HG03432 (cell line): ENCODE data around the gene LSAMP.
A peak's percentile ranks its signal among the peaks of the same experiment; 100 is the strongest.

ENCODE experiments used
- ATAC-seq: cut with Tn5 transposase; IDR thresholded peaks from one replicate; pipeline ENCODE4 v1.9.1; 2021; ENCODE audit warnings: mild to moderate bottlenecking, moderate library complexity; ENCODE audit not compliant: unreplicated experiment

LSAMP gene

GRCh38 chr3:116179091-116179490 is 266.2 kb downstream of the LSAMP start:
- no peak for ATAC-seq

DNA sequence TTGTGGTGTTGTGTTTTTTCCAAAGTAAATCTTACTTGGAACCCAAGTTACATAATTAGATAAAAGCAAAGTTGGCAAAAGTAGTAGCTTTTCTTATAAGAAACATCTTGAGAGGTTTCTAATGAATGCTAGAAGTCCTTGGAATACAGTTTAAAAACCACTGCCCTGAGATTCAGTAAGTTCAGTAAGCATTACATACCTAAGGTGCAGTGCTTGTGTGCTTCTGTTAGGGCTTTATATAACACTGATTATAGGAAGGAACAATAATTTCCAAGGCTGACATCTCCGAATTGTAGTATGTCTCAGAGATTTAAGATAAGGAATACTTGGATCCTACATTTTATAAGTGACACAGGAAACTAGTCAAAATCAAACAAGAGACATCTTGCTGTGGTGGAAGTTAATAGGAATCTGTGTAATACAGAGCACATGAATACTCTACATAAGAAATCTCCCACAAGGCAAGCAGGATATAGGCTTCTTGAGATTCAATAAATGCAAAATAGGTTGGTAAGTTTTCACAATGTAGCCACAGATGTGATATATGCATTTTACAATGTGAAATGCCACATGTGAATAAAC is 268.2 kb downstream of the LSAMP start:
- ATAC-seq: no peak

- ATAC-seq: no peak
Measured at GRCh38 chr3:116166121-116166520, 279.2 kb downstream of the LSAMP start.

GRCh38 chr3:116165641-116166040 is 279.6 kb downstream of the LSAMP start:
- no peak for ATAC-seq

DNA sequence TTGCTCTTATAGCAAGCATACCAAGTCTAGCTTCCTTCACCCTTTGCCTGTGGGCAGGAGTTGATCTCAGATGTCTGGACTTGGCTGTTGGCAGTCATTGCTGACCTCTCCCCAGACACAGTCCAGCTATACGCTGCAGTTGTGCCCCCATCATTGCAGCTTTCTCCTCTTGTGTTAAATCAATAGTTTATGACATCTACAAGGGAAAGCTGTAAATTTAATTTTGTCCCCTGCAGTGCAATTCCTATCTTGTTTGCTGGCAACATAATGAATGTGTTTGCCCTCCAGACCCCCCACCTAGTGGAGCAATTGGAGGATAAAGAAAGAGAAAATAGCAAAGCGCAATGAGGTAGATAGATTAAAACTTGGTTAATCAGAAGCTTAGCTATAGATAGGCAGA is 280.2 kb downstream of the LSAMP start:
- ATAC-seq: no peak

DNA sequence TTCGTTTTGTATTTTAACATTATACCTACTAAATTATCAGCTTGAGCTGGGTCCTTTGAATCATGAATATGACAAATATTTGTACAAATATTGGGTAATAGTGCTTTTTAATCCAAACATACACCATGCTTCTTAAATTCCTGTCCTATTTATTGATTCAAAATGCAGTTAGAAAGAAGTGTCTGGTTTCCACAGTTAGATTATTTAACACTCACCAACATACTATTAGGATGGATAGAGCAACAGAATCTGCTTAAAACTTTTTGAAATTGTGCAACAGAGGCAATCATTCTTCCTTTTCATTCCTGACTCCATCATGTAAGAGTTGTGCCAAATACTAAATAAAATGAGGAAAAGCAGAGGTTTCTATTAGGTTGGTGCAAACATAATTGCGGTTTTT is 281.2 kb downstream of the LSAMP start:
- ATAC-seq: no peak

GRCh38 chr3:116161575-116162525 is 283.4 kb downstream of the LSAMP start:
- no peak for ATAC-seq

DNA sequence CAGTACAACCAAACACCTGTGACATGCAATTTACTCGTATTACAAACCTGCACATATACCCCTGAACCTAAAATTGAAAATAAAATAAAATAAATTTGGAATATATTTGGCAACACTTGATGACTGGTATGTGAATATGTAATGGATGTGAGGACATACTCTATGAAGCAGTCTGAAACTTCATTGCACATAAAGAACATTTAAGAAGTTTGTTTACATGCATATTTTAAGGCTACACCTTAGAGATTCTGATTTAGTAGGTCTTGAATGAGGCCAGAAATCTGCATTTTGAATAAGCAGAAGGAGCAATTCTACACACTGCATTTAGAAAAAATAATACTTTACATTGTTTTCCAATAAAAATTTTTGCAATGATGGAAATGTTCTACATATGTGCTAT is 284.7 kb downstream of the LSAMP start:
- ATAC-seq: no peak

DNA sequence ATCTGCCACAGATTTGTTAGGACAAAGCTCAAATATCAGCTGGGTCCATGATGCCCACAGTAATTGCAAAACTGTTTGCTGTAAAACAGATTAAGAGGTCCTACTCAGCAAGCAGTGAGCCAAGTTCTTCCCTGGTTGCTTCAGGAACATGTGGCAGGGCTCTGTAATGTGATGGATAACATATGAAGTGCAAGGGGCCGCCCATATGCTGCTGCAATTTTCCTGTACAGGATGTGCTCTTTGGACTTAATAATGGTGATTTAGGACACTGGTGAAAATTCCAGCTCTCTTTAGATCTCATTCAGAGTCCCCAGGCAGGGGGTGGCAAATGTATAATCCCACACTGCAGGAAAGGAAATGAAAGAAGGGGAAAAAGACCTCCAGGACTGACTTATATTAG is 289.4 kb downstream of the LSAMP start:
- no peak for ATAC-seq

DNA sequence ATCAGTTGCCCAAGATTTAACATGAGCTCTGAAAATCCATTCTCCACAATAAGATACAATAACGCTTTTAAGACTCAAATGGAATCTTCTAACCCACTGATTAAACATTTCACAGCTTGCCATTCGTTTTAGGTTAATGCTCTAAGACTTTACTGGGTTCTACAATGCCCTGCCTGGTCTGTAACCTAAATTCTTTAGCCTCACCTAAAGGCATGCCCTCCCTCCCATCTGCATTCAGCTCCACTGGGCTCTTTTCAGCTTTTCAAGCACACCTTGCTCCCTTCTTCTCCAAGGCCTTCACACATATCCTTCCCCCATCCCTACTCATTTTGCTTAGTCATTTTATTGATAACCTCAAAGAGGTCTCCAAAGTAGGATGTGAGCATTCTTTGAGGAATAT is 290.9 kb downstream of the LSAMP start:
- no peak for ATAC-seq

DNA sequence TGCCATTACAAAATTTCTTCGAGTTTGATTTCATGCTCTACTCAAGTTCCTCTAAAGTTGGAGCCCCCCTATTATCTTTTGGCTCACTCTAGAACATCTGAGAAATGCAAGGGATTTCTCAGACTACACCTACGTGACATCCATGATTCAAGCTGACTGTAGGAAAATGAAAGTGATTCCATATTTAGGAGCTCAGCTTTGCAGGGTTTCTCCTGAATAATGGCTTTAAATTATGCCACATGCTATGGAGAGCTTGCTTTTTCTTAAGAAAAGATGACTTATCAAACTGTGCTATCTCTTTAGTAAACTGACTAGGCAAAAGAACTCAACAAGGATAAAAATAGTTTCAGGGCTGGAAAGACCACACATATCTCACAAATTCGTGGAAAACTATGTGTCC is 292.1 kb downstream of the LSAMP start:
- no peak for ATAC-seq

- no peak for ATAC-seq
Measured at GRCh38 chr3:116150655-116151167, 294.6 kb downstream of the LSAMP start.

DNA sequence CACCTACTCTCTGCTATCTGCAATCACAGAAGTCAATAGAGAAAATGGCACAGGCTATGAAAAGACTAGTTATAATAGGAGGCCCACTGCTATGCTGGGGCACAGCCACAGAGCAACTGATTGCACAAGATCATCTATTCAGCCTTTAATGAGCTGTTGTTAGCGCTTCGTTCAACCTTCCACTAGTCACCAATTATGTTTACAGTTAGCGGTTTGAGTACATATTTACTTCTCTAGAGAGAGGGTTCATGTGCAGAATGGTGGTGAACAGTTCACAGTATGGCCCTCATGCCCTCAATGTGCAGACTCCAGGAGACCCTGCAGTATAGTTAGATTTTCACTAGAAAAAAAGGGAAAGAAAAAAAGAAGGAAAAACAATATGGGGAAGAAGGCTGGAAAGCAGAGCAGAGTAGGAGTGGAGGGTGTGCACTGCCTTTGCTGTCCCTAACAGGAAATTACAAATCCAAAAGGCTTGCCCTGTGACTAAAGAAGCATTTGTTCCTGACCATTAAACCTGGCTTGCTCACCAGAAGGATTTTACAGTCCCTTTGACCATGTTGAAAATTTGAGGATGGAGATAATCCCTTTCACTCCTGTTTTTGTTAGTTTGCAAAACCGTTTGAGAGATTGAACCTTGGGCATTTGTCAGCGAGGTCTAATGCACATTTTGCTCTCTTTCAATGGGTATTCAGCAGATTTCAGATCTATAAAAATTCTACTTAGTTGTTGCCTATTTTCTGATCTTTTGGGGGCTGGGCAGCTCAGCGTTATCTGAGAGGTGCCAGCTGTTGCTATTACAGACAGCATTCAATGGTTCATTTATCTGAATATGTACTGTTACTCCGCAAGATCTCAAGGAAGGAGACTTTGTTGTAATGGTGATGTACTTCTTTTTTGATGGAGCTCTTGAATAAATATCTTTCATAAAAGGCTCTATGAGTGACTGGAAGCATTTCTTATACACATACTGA is 296.1 kb downstream of the LSAMP start:
- ATAC-seq: no peak

DNA sequence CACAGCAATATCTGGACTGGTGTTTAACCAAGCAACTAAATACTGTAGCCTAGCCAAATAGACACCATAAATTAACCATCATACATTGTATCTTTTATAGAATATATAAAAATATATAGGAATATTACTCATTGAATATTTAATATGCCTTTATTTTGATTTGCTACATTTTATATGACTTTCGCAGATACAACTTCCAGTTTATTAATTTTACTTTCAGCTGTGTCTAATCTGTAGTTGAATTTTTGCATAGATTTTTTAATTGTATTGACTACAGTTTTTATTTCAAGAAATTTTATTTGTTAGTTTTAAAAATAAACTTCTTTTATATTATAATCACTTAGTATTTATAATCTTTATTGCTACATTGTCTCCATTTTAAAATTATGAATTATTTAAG is 299.7 kb downstream of the LSAMP start:
- ATAC-seq: no peak

DNA sequence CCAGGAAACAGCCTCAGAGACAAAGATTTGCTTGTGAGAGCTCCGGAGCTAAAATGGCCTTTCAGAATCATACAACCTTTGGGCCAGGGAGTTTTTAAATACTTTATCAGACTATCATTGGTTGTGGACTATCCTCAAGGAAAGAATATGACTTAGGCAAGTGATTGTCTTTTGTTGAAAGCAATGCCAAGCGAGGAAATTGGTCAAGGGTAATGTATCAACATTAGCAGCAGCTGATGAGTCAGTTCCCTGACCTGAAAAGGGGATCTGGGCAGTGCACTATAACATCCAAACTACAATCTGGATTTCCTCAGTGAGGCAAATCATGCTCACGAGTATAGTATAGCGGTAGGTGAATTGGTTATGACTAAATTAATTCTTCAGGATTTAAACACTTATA is 303.6 kb downstream of the LSAMP start:
- ATAC-seq: no peak

GRCh38 chr3:116140100-116140689 is 305.1 kb downstream of the LSAMP start:
- peak; percentile 54 for ATAC-seq

DNA sequence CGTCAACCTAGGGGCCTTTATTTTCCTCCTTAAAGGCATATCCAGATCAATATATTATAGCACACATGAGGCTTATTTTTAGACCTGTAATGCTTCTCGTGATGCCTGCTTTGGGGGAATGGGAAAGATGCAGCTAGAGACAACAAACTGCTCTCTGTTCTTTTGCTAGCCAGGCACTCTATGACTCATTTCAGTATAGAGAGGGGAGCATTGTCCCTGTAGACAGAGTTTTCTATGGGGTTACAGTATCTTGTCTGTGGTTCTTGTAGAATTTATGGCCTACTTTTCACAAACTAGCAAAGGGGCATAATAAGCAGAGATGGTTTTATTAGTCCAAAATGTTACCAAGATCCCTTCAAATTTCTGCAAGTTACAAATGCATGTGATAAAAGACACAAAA is 305.6 kb downstream of the LSAMP start:
- peak; percentile 85 for ATAC-seq

DNA sequence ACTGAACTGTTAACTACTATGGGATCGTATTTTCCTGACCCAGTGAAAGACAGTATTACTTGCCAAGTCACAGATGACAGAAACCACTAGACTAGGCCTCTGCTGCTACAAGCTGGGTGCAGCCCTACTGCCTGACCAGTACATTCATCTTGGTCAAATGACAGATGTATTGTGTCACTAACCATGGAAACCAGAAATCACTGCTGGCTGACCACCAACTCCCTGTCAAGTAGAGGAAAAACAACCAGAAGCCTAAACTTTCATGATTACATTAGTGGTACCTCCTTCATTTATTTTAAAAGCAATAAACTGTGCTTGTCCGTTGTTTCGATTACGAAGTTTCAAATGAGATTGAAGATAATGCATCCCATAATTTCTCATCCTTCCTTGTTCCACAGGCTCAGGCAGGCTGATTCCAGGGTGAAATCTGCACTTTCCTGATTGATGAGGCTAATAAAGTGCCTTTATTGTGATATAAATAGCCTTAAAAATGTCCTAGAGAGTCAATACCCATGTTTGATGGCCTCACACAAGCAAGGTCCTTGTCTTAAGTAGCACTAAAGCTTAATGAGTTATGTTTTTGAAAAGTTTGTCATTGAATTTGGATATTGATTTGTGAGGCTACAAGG is 309.7 kb downstream of the LSAMP start:
- ATAC-seq: no peak

GRCh38 chr3:116129187-116129946 is 315.9 kb downstream of the LSAMP start:
- ATAC-seq: no peak
